Measurements from ENCODE around the gene CPEB3.

DNA sequence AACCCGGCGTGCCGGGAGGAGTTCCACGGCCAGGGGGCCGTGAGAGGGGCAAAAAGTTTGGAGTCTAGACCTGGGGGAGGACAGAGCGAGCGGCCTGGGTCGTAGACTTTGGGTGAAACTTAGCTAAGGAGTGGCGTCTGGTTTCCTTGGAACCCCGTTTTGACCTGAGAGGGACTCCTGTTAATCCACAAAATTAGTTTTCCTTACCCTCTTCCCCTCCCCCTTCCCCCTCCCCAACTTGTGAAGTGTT is 663 bp upstream of the CPEB3 start:
- TF ChIP-seq, protein P1, sequence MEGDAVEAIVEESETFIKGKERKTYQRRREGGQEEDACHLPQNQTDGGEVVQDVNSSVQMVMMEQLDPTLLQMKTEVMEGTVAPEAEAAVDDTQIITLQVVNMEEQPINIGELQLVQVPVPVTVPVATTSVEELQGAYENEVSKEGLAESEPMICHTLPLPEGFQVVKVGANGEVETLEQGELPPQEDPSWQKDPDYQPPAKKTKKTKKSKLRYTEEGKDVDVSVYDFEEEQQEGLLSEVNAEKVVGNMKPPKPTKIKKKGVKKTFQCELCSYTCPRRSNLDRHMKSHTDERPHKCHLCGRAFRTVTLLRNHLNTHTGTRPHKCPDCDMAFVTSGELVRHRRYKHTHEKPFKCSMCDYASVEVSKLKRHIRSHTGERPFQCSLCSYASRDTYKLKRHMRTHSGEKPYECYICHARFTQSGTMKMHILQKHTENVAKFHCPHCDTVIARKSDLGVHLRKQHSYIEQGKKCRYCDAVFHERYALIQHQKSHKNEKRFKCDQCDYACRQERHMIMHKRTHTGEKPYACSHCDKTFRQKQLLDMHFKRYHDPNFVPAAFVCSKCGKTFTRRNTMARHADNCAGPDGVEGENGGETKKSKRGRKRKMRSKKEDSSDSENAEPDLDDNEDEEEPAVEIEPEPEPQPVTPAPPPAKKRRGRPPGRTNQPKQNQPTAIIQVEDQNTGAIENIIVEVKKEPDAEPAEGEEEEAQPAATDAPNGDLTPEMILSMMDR (IDR thresholded peaks at IDR 0.05; ENCODE audit: borderline replicate concordance, extremely low read depth, low read length, poor library complexity, severe bottlenecking), result no peak
- no peak for TF ChIP-seq EZH2 (IDR thresholded peaks at IDR 0.05; ENCODE audit: borderline replicate concordance, low read depth, low read length, severe bottlenecking)
